Measurements from ENCODE around the gene LSG1.

Gene LSG1

GRCh38 chr3:194622621-194623340 lies 49.2 kb downstream of the LSG1 start:
- Mint-ChIP-seq H3K4me1 (ENCODE audit: low read depth) (no peaks in the 10 kb centered on the region), H3K4me3 (no peak overlapping the region), H3K36me3 (ENCODE audit: low read depth) (no peaks in the 10 kb centered on the region), H3K9me3 (no peaks in the 10 kb centered on the region), H3K27me3 (ENCODE audit: low read depth) (no peaks in the 10 kb centered on the region), H3K27ac (no peak overlapping the region)

GRCh38 chr3:194621947-194622346 lies 50.0 kb downstream of the LSG1 start:
- H3K4me3 Mint-ChIP-seq, result no peak overlapping the region
- no peaks in the 10 kb centered on the region for H3K36me3 Mint-ChIP-seq (ENCODE audit: low read depth)
- no peak overlapping the region for H3K27ac Mint-ChIP-seq
- H3K27me3 Mint-ChIP-seq (ENCODE audit: low read depth), result no peaks in the 10 kb centered on the region
- no peaks in the 10 kb centered on the region for H3K4me1 Mint-ChIP-seq (ENCODE audit: low read depth)
- no peaks in the 10 kb centered on the region for H3K9me3 Mint-ChIP-seq

GRCh38 chr3:194620196-194620595 lies 51.8 kb downstream of the LSG1 start:
- Mint-ChIP-seq H3K27ac (no peak overlapping the region), H3K4me3 (no peak overlapping the region), H3K4me1 (ENCODE audit: low read depth) (no peaks in the 10 kb centered on the region), H3K9me3 (no peaks in the 10 kb centered on the region), H3K36me3 (ENCODE audit: low read depth) (no peaks in the 10 kb centered on the region), H3K27me3 (ENCODE audit: low read depth) (no peaks in the 10 kb centered on the region)

GRCh38 chr3:194619741-194620140 lies 52.2 kb downstream of the LSG1 start:
- no peak overlapping the region for H3K4me3 Mint-ChIP-seq
- no peaks in the 10 kb centered on the region for H3K27me3 Mint-ChIP-seq (ENCODE audit: low read depth)
- H3K9me3 Mint-ChIP-seq, result no peaks in the 10 kb centered on the region
- H3K36me3 Mint-ChIP-seq (ENCODE audit: low read depth), result no peaks in the 10 kb centered on the region
- H3K4me1 Mint-ChIP-seq (ENCODE audit: low read depth), result no peaks in the 10 kb centered on the region
- H3K27ac Mint-ChIP-seq, result no peak overlapping the region

- Mint-ChIP-seq H3K36me3 (ENCODE audit: low read depth) (no peaks in the 10 kb centered on the region), H3K4me3 (no peak overlapping the region), H3K4me1 (ENCODE audit: low read depth) (no peaks in the 10 kb centered on the region), H3K9me3 (no peaks in the 10 kb centered on the region), H3K27me3 (ENCODE audit: low read depth) (no peaks in the 10 kb centered on the region), H3K27ac (no peak overlapping the region)
Observed at GRCh38 chr3:194618858-194619608, 53.0 kb downstream of the LSG1 start.

- no peak overlapping the region for H3K27ac Mint-ChIP-seq
- H3K27me3 Mint-ChIP-seq (ENCODE audit: low read depth), result no peaks in the 10 kb centered on the region
- H3K4me1 Mint-ChIP-seq (ENCODE audit: low read depth), result no peaks in the 10 kb centered on the region
- H3K36me3 Mint-ChIP-seq (ENCODE audit: low read depth), result no peaks in the 10 kb centered on the region
- H3K4me3 Mint-ChIP-seq, result no peak overlapping the region
- H3K9me3 Mint-ChIP-seq, result no peaks in the 10 kb centered on the region
Observed at GRCh38 chr3:194617827-194618226, 54.2 kb downstream of the LSG1 start.

- Mint-ChIP-seq H3K4me1 (ENCODE audit: low read depth) (no peaks in the 10 kb centered on the region), H3K9me3 (no peaks in the 10 kb centered on the region), H3K27ac (no peak overlapping the region), H3K4me3 (no peak overlapping the region), H3K36me3 (ENCODE audit: low read depth) (no peaks in the 10 kb centered on the region), H3K27me3 (ENCODE audit: low read depth) (no peaks in the 10 kb centered on the region)
Observed at GRCh38 chr3:194617143-194617671, 54.8 kb downstream of the LSG1 start.

GRCh38 chr3:194615226-194615625 lies 56.8 kb downstream of the LSG1 start:
- no peaks in the 10 kb centered on the region for H3K9me3 Mint-ChIP-seq
- H3K4me1 Mint-ChIP-seq (ENCODE audit: low read depth), result no peaks in the 10 kb centered on the region
- H3K4me3 Mint-ChIP-seq, result no peak overlapping the region
- H3K27me3 Mint-ChIP-seq (ENCODE audit: low read depth), result no peaks in the 10 kb centered on the region
- H3K36me3 Mint-ChIP-seq (ENCODE audit: low read depth), result no peaks in the 10 kb centered on the region
- no peak overlapping the region for H3K27ac Mint-ChIP-seq

GRCh38 chr3:194612221-194612620 lies 59.8 kb downstream of the LSG1 start:
- no peak overlapping the region for H3K27ac Mint-ChIP-seq
- H3K4me1 Mint-ChIP-seq (ENCODE audit: low read depth), result no peaks in the 10 kb centered on the region
- H3K4me3 Mint-ChIP-seq, result no peak overlapping the region
- H3K27me3 Mint-ChIP-seq (ENCODE audit: low read depth), result no peaks in the 10 kb centered on the region
- no peaks in the 10 kb centered on the region for H3K36me3 Mint-ChIP-seq (ENCODE audit: low read depth)
- no peaks in the 10 kb centered on the region for H3K9me3 Mint-ChIP-seq

- no peaks in the 10 kb centered on the region for H3K27me3 Mint-ChIP-seq (ENCODE audit: low read depth)
- H3K27ac Mint-ChIP-seq, result no peak overlapping the region
- no peaks in the 10 kb centered on the region for H3K36me3 Mint-ChIP-seq (ENCODE audit: low read depth)
- no peaks in the 10 kb centered on the region for H3K4me1 Mint-ChIP-seq (ENCODE audit: low read depth)
- no peaks in the 10 kb centered on the region for H3K9me3 Mint-ChIP-seq
- no peak overlapping the region for H3K4me3 Mint-ChIP-seq
Observed at GRCh38 chr3:194610689-194611088, 61.3 kb downstream of the LSG1 start.

GRCh38 chr3:194609601-194610000 lies 62.4 kb downstream of the LSG1 start:
- Mint-ChIP-seq H3K27me3 (ENCODE audit: low read depth) (no peaks in the 10 kb centered on the region), H3K36me3 (ENCODE audit: low read depth) (no peaks in the 10 kb centered on the region), H3K27ac (no peak overlapping the region), H3K9me3 (no peaks in the 10 kb centered on the region), H3K4me3 (no peak overlapping the region), H3K4me1 (ENCODE audit: low read depth) (no peaks in the 10 kb centered on the region)

- H3K9me3 Mint-ChIP-seq, result no peaks in the 10 kb centered on the region
- H3K4me1 Mint-ChIP-seq (ENCODE audit: low read depth), result no peaks in the 10 kb centered on the region
- no peak overlapping the region for H3K4me3 Mint-ChIP-seq
- no peak overlapping the region for H3K27ac Mint-ChIP-seq
- no peaks in the 10 kb centered on the region for H3K27me3 Mint-ChIP-seq (ENCODE audit: low read depth)
- H3K36me3 Mint-ChIP-seq (ENCODE audit: low read depth), result no peaks in the 10 kb centered on the region
Observed at GRCh38 chr3:194608981-194609380, 63.0 kb downstream of the LSG1 start.

- Mint-ChIP-seq H3K27ac (no peak overlapping the region), H3K27me3 (ENCODE audit: low read depth) (no peaks in the 10 kb centered on the region), H3K4me3 (no peak overlapping the region), H3K36me3 (ENCODE audit: low read depth) (no peaks in the 10 kb centered on the region), H3K9me3 (no peaks in the 10 kb centered on the region), H3K4me1 (ENCODE audit: low read depth) (no peaks in the 10 kb centered on the region)
Observed at GRCh38 chr3:194607592-194608389, 64.2 kb downstream of the LSG1 start.

GRCh38 chr3:194606941-194607340 lies 65.0 kb downstream of the LSG1 start:
- H3K9me3 Mint-ChIP-seq, result no peaks in the 10 kb centered on the region
- no peaks in the 10 kb centered on the region for H3K36me3 Mint-ChIP-seq (ENCODE audit: low read depth)
- H3K4me1 Mint-ChIP-seq (ENCODE audit: low read depth), result no peaks in the 10 kb centered on the region
- no peaks in the 10 kb centered on the region for H3K27me3 Mint-ChIP-seq (ENCODE audit: low read depth)
- no peak overlapping the region for H3K4me3 Mint-ChIP-seq
- H3K27ac Mint-ChIP-seq, result no peak overlapping the region
